ENCODE measurements around the gene ZNF74.

Gene ZNF74

DNA sequence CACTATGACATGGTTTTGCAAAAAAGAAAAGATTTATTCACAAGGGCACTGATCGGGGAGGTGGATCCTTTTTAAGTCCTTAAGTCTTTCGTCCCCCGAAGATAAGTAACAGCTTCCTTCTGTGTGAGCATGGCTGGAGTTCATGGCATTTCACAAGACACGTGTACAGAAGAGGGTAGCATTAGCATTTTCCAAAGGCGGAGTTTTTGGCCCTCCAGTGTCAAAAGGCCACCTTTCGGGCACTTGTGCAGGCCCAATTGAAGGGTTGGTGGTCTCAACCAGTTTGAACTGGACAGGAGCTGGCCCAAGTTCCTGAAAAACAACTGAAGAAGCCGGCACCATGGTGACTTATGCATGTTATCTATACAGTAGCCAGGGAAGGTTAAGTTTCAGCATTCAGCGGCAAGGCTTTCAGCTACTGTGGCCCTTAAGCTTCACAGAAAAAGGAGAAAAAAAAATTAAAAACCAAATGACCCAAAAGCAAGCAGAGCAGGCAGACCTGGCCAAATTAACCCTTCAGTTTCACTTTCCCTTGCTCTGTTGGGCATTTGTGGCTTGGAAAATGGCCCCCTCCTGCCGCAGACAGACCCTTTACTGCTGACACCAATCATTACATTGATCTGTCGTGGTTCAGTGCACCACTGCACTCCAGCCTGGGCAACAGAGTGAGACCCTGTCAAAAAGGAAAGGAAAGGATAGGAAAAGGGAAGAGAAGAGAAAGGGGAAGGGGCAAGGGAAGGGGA, 18.7 kb downstream of the ZNF74 start:
- no peak overlapping the region for H2BK120ac ChIP-seq (ENCODE audit: insufficient read depth, low read length, poor library complexity)
- no peak overlapping the region for H3K4ac ChIP-seq (ENCODE audit: low read depth, low read length)

GRCh38 chr22:20413217-20414058, 19.5 kb downstream of the ZNF74 start:
- no CpG with 5 or more reads among the region's 9 CpGs for WGBS (ENCODE audit: extremely low coverage, insufficient coverage, insufficient read length)
- Histone ChIP-seq H2BK5ac (ENCODE audit: low read depth, low read length, poor library complexity) (no peak overlapping the region), H4K12ac (ENCODE audit: low read depth, low read length) (no peak overlapping the region), H3K4ac (ENCODE audit: low read depth, low read length) (no peak overlapping the region), H3K4me3 (ENCODE audit: low read depth, low read length) (no peak overlapping the region), H3K27ac (ENCODE audit: low read depth, low read length) (no peak overlapping the region), H3K4me1 (ENCODE audit: control insufficient read depth in 1 of 2, insufficient read depth in 2 of 2, low read length in 2 of 2) (peaks cover 0 to 2% of the 10 kb centered on the region in 2 experiments), H2AK5ac (ENCODE audit: low read length) (no peak overlapping the region), H3K18ac (ENCODE audit: low read length) (no peak overlapping the region), H3K4me2 (ENCODE audit: low read length) (no peak overlapping the region), H3K27me3 (ENCODE audit: insufficient read depth, low read length) (no peaks in the 10 kb centered on the region), H3K9me3 (ENCODE audit: insufficient read depth, low read depth, low read length) (no peaks in the 10 kb centered on the region), H2BK120ac (ENCODE audit: insufficient read depth, low read length, poor library complexity) (no peak overlapping the region), H2AFZ (ENCODE audit: insufficient read depth, low read length, poor library complexity) (no peak overlapping the region), H3K9ac (ENCODE audit: low read length) (no peak overlapping the region), H3K79me1 (ENCODE audit: low read length) (peaks cover 2% of the 10 kb centered on the region), H4K91ac (ENCODE audit: low read depth, low read length) (no peak overlapping the region), H3K79me2 (ENCODE audit: control insufficient read depth, insufficient read depth, low read length, poor library complexity) (peaks cover 2% of the 10 kb centered on the region), H2BK12ac (ENCODE audit: low read length) (no peak overlapping the region), H3K23ac (ENCODE audit: low read length) (no peak overlapping the region), H3K36me3 (ENCODE audit: control insufficient read depth in 1 of 2, insufficient read depth in 2 of 2, low read length in 2 of 2) (peaks cover 0 to 3% of the 10 kb centered on the region in 2 experiments), H3K14ac (ENCODE audit: low read length) (no peak overlapping the region), H4K8ac (ENCODE audit: low read depth, low read length) (no peak overlapping the region)
- no peak for DNase-seq

More for the DNA sequence above, 18.7 kb downstream of the ZNF74 start:
- no peak overlapping the region for H3K4me2 ChIP-seq (ENCODE audit: low read length)
- no peaks in the 10 kb centered on the region for H3K4me1 ChIP-seq (ENCODE audit: control insufficient read depth in 1 of 2, insufficient read depth in 2 of 2, low read length in 2 of 2)
- peaks cover 4 to 5% of the 10 kb centered on the region in 2 experiments for H3K36me3 ChIP-seq (ENCODE audit: control insufficient read depth in 1 of 2, insufficient read depth in 2 of 2, low read length in 2 of 2)
- no peak overlapping the region for H2BK5ac ChIP-seq (ENCODE audit: low read depth, low read length, poor library complexity)
- DNase-seq = no peak
- no CpG with 5 or more reads among the region's 10 CpGs for WGBS (ENCODE audit: extremely low coverage, insufficient coverage, insufficient read length)
- H3K9ac ChIP-seq (ENCODE audit: low read length) = no peak overlapping the region
- no peaks in the 10 kb centered on the region for H3K79me1 ChIP-seq (ENCODE audit: low read length)
- no peak overlapping the region for H2BK12ac ChIP-seq (ENCODE audit: low read length)
- H2AK5ac ChIP-seq (ENCODE audit: low read length) = no peak overlapping the region
- H3K23ac ChIP-seq (ENCODE audit: low read length) = no peak overlapping the region
- H3K18ac ChIP-seq (ENCODE audit: low read length) = no peak overlapping the region
- H3K27me3 ChIP-seq (ENCODE audit: insufficient read depth, low read length) = no peaks in the 10 kb centered on the region
- H4K91ac ChIP-seq (ENCODE audit: low read depth, low read length) = no peak overlapping the region
- no peaks in the 10 kb centered on the region for H3K9me3 ChIP-seq (ENCODE audit: insufficient read depth, low read depth, low read length)
- H3K27ac ChIP-seq (ENCODE audit: low read depth, low read length) = no peak overlapping the region
- no peak overlapping the region for H3K14ac ChIP-seq (ENCODE audit: low read length)
- no peaks in the 10 kb centered on the region for H3K79me2 ChIP-seq (ENCODE audit: control insufficient read depth, insufficient read depth, low read length, poor library complexity)
- H2AFZ ChIP-seq (ENCODE audit: insufficient read depth, low read length, poor library complexity) = no peak overlapping the region
- no peak overlapping the region for H3K4me3 ChIP-seq (ENCODE audit: low read depth, low read length)
- no peak overlapping the region for H4K8ac ChIP-seq (ENCODE audit: low read depth, low read length)
- no peak overlapping the region for H4K12ac ChIP-seq (ENCODE audit: low read depth, low read length)

- Histone ChIP-seq H2AFZ (ENCODE audit: insufficient read depth, low read length, poor library complexity) (no peak overlapping the region), H4K8ac (ENCODE audit: low read depth, low read length) (no peak overlapping the region), H3K23ac (ENCODE audit: low read length) (no peak overlapping the region), H2BK5ac (ENCODE audit: low read depth, low read length, poor library complexity) (no peak overlapping the region), H3K4me2 (ENCODE audit: low read length) (no peak overlapping the region), H2BK12ac (ENCODE audit: low read length) (no peak overlapping the region), H3K14ac (ENCODE audit: low read length) (no peak overlapping the region), H3K79me1 (ENCODE audit: low read length) (peaks cover 3% of the 10 kb centered on the region), H3K4ac (ENCODE audit: low read depth, low read length) (no peak overlapping the region), H3K4me1 (ENCODE audit: control insufficient read depth in 1 of 2, insufficient read depth in 2 of 2, low read length in 2 of 2) (peaks cover 0 to 3% of the 10 kb centered on the region in 2 experiments), H3K27me3 (ENCODE audit: insufficient read depth, low read length) (no peaks in the 10 kb centered on the region), H3K36me3 (ENCODE audit: control insufficient read depth in 1 of 2, insufficient read depth in 2 of 2, low read length in 2 of 2) (no peaks in the 10 kb centered on the region), H3K79me2 (ENCODE audit: control insufficient read depth, insufficient read depth, low read length, poor library complexity) (peaks cover 2% of the 10 kb centered on the region), H3K9ac (ENCODE audit: low read length) (no peak overlapping the region), H4K12ac (ENCODE audit: low read depth, low read length) (no peak overlapping the region), H3K27ac (ENCODE audit: low read depth, low read length) (no peak overlapping the region), H3K9me3 (ENCODE audit: insufficient read depth, low read depth, low read length) (no peaks in the 10 kb centered on the region), H4K91ac (ENCODE audit: low read depth, low read length) (no peak overlapping the region), H2AK5ac (ENCODE audit: low read length) (no peak overlapping the region), H3K18ac (ENCODE audit: low read length) (no peak overlapping the region), H3K4me3 (ENCODE audit: low read depth, low read length) (no peak overlapping the region), H2BK120ac (ENCODE audit: insufficient read depth, low read length, poor library complexity) (no peak overlapping the region)
- no CpG with 5 or more reads among the region's 5 CpGs for WGBS (ENCODE audit: extremely low coverage, insufficient coverage, insufficient read length)
- no peak for DNase-seq
Observed at GRCh38 chr22:20414059-20414440, 20.1 kb downstream of the ZNF74 start.

DNA sequence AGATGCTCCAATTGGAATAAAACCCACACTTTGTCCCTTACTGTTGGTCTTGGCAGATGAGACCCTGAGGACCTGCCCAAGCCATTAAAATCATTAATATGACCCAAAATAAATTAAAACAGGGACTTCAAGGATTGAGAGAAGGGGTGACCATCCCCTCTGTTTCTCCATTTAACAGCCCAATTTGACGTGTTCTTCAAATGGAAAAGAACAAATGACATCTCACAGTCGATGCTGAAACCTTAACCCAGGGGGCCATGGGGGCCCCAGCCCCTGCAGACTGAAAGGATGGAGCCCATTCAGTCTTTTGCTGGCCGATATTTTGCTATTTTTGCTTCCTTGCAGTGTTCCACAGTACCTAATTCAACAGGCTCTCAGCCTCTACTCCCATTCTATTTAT, 20.5 kb downstream of the ZNF74 start:
- Histone ChIP-seq H3K27me3 (ENCODE audit: insufficient read depth, low read length) (no peaks in the 10 kb centered on the region), H3K23ac (ENCODE audit: low read length) (no peak overlapping the region), H3K9ac (ENCODE audit: low read length) (no peak overlapping the region), H3K27ac (ENCODE audit: low read depth, low read length) (no peak overlapping the region), H2AK5ac (ENCODE audit: low read length) (no peak overlapping the region), H3K79me1 (ENCODE audit: low read length) (peaks cover 3% of the 10 kb centered on the region), H3K36me3 (ENCODE audit: control insufficient read depth in 1 of 2, insufficient read depth in 2 of 2, low read length in 2 of 2) (no peaks in the 10 kb centered on the region), H2AFZ (ENCODE audit: insufficient read depth, low read length, poor library complexity) (no peak overlapping the region), H3K4me2 (ENCODE audit: low read length) (no peak overlapping the region), H3K14ac (ENCODE audit: low read length) (no peak overlapping the region), H4K8ac (ENCODE audit: low read depth, low read length) (no peak overlapping the region), H3K9me3 (ENCODE audit: insufficient read depth, low read depth, low read length) (no peaks in the 10 kb centered on the region), H4K12ac (ENCODE audit: low read depth, low read length) (no peak overlapping the region), H2BK5ac (ENCODE audit: low read depth, low read length, poor library complexity) (no peak overlapping the region), H3K79me2 (ENCODE audit: control insufficient read depth, insufficient read depth, low read length, poor library complexity) (peaks cover 2% of the 10 kb centered on the region), H2BK12ac (ENCODE audit: low read length) (no peak overlapping the region), H2BK120ac (ENCODE audit: insufficient read depth, low read length, poor library complexity) (no peak overlapping the region), H3K4ac (ENCODE audit: low read depth, low read length) (no peak overlapping the region), H4K91ac (ENCODE audit: low read depth, low read length) (no peak overlapping the region), H3K18ac (ENCODE audit: low read length) (no peak overlapping the region), H3K4me1 (ENCODE audit: control insufficient read depth in 1 of 2, insufficient read depth in 2 of 2, low read length in 2 of 2) (peaks cover 0 to 3% of the 10 kb centered on the region in 2 experiments), H3K4me3 (ENCODE audit: low read depth, low read length) (no peak overlapping the region)
- WGBS (ENCODE audit: extremely low coverage, insufficient coverage, insufficient read length) = no CpG with 5 or more reads among the region's 3 CpGs
- no peak for DNase-seq

Data from trophoblast cell (in vitro differentiated cells and primary cell).